Neutrophil (primary cell): ENCODE results near the gene TUBGCP4.
A peak's percentile ranks its signal among the peaks of the same experiment; 100 is the strongest.

Experiments
- H3K27ac ChIP-seq: fragments of 200-600 bp; sonication (generic); 2 replicates; pipeline ENCODE4 v1.5.1; 2016; ENCODE audit warnings: mild to moderate bottlenecking, moderate library complexity
- H3K27me3 ChIP-seq: fragments of 200-600 bp; sonication (generic); 2 replicates; pipeline ENCODE4 v1.6.0; 2016; ENCODE audit warnings: mild to moderate bottlenecking
- H3K36me3 ChIP-seq: fragments of 200-600 bp; sonication (generic); 2 replicates; pipeline ENCODE4 v1.5.1; 2017
- H3K4me1 ChIP-seq, 2 experiments: fragments of 200-600 bp in 1 of 2; sonication (generic) in 1 of 2; 1 replicate in 1 of 2; 2 replicates in 1 of 2; pipeline versions ENCODE4 v1.5.1 to v1.6.1; 2013 to 2016; ENCODE audit warnings: low read depth in 1 of 2, low read length in 1 of 2, mild to moderate bottlenecking in 1 of 2, moderate library complexity in 1 of 2; ENCODE audit not compliant: control insufficient read depth in 1 of 2, insufficient read depth in 1 of 2
- H3K4me3 ChIP-seq, 2 experiments: fragments of 200-600 bp in 1 of 2; sonication (generic) in 1 of 2; 1 replicate in 1 of 2; 2 replicates in 1 of 2; pipeline ENCODE4 v1.5.1; 2013 to 2016; ENCODE audit warnings: low read depth in 1 of 2, low read length in 1 of 2, mild to moderate bottlenecking in 1 of 2, moderate library complexity in 1 of 2
- H3K9me3 ChIP-seq: fragments of 200-600 bp; sonication (generic); 2 replicates; pipeline ENCODE4 v1.5.1; 2016
- CTCF ChIP-seq: fragments of 200-600 bp; sonication (generic); IDR thresholded peaks from 2 replicates; pipeline ENCODE4 v1.5.1; 2016; ENCODE audit warnings: antibody characterized with exemption

Gene TUBGCP4

GRCh38 chr15:43361313-43361903 lies 9.5 kb upstream of the TUBGCP4 start:
- Histone ChIP-seq H3K27ac (no peak overlapping the region), H3K4me1 (peaks cover 0 to 7% of the 10 kb centered on the region in 2 experiments), H3K36me3 (peaks cover 22% of the 10 kb centered on the region), H3K4me3 (no peak overlapping the region), H3K9me3 (peaks cover 14% of the 10 kb centered on the region), H3K27me3 (no peaks in the 10 kb centered on the region)
- TF ChIP-seq CTCF, result no peak

GRCh38 chr15:43370310-43370974 lies 459 bp upstream of the TUBGCP4 start:
- H3K4me1 ChIP-seq, result peaks cover 14 to 15% of the 10 kb centered on the region in 2 experiments
- H3K27me3 ChIP-seq, result no peaks in the 10 kb centered on the region
- no peaks in the 10 kb centered on the region for H3K9me3 ChIP-seq
- TF ChIP-seq CTCF, result no peak
- H3K4me3 ChIP-seq, result peak overlapping the region; percentile 85 to 95
- H3K27ac ChIP-seq, result peak overlapping the region; percentile 60
- peaks cover 18% of the 10 kb centered on the region for H3K36me3 ChIP-seq

- Histone ChIP-seq H3K4me1 (peaks cover 6% of the 10 kb centered on the region in 2 experiments), H3K27me3 (no peaks in the 10 kb centered on the region), H3K36me3 (no peaks in the 10 kb centered on the region), H3K4me3 (no peak overlapping the region), H3K9me3 (no peaks in the 10 kb centered on the region), H3K27ac (no peak overlapping the region)
- peak; percentile 56 for TF ChIP-seq CTCF
These were observed 5.3 kb downstream of the TUBGCP4 start for GRCh38 chr15:43376017-43376705.

GRCh38 chr15:43378601-43379000 lies 7.7 kb downstream of the TUBGCP4 start:
- TF ChIP-seq CTCF, result no peak
- Histone ChIP-seq H3K4me3 (no peak overlapping the region), H3K27ac (no peak overlapping the region), H3K9me3 (no peaks in the 10 kb centered on the region), H3K36me3 (peaks cover 8% of the 10 kb centered on the region), H3K4me1 (no peaks in the 10 kb centered on the region), H3K27me3 (no peaks in the 10 kb centered on the region)

GRCh38 chr15:43382310-43382709 lies 11.4 kb downstream of the TUBGCP4 start:
- H3K4me3 ChIP-seq, result no peak overlapping the region
- H3K36me3 ChIP-seq, result peaks cover 18% of the 10 kb centered on the region
- no peaks in the 10 kb centered on the region for H3K4me1 ChIP-seq
- H3K9me3 ChIP-seq, result no peaks in the 10 kb centered on the region
- H3K27me3 ChIP-seq, result no peaks in the 10 kb centered on the region
- TF ChIP-seq CTCF, result no peak
- no peak overlapping the region for H3K27ac ChIP-seq
